GM18511 (cell line): ENCODE data around the gene TMEM8B.
"Not testable (repeated sequence)": the region's sequence is repeated elsewhere in the genome, so short reads cannot be mapped to it uniquely, and the experiment has no call there.

ENCODE experiments used
- ATAC-seq: cut with Tn5 transposase; IDR thresholded peaks from one replicate; pipeline ENCODE4 v1.9.1; 2021; ENCODE audit warnings: mild to moderate bottlenecking, moderate library complexity; ENCODE audit not compliant: unreplicated experiment

Gene TMEM8B

GRCh38 chr9:35905912-35906679 is 77.1 kb downstream of the TMEM8B start, which contains the start of gene HRCT1:
TSS of gene HRCT1 (plus strand) at chr9:35906202. CDS start at chr9:35906288, 86 bp downstream.
- ATAC-seq = no peak

- ATAC-seq = no peak
Observed at GRCh38 chr9:35906923-35907699, 78.1 kb downstream of the TMEM8B start.

- no peak for ATAC-seq
Observed at GRCh38 chr9:35907711-35908503, 78.9 kb downstream of the TMEM8B start.

GRCh38 chr9:35908504-35909125 is 79.6 kb downstream of the TMEM8B start:
- no peak for ATAC-seq

- ATAC-seq = no peak
Observed at GRCh38 chr9:35909274-35909673, 80.2 kb downstream of the TMEM8B start, which contains the start of gene SPAAR. TSS of gene SPAAR (plus strand) at chr9:35909490. CDS start at chr9:35910464, 974 bp downstream.

GRCh38 chr9:35909687-35910612 is 80.9 kb downstream of the TMEM8B start:
- no peak for ATAC-seq

- no peak for ATAC-seq
Observed at GRCh38 chr9:35910613-35911359, 81.8 kb downstream of the TMEM8B start.

- no peak for ATAC-seq
Observed at GRCh38 chr9:35911690-35912089, 82.7 kb downstream of the TMEM8B start.

- ATAC-seq = no peak
Observed at GRCh38 chr9:35912791-35913400, 83.9 kb downstream of the TMEM8B start.

GRCh38 chr9:35913429-35913828 is 84.4 kb downstream of the TMEM8B start:
- ATAC-seq = not testable (repeated sequence)

GRCh38 chr9:35914301-35914807 is 85.3 kb downstream of the TMEM8B start:
- no peak for ATAC-seq
